GM21786 (cell line): ENCODE data around the gene CLIC3.

Experiments used
- ATAC-seq: cut with Tn5 transposase; IDR thresholded peaks from one replicate; pipeline ENCODE4 v1.9.1; 2021; ENCODE audit not compliant: unreplicated experiment

Gene CLIC3

DNA sequence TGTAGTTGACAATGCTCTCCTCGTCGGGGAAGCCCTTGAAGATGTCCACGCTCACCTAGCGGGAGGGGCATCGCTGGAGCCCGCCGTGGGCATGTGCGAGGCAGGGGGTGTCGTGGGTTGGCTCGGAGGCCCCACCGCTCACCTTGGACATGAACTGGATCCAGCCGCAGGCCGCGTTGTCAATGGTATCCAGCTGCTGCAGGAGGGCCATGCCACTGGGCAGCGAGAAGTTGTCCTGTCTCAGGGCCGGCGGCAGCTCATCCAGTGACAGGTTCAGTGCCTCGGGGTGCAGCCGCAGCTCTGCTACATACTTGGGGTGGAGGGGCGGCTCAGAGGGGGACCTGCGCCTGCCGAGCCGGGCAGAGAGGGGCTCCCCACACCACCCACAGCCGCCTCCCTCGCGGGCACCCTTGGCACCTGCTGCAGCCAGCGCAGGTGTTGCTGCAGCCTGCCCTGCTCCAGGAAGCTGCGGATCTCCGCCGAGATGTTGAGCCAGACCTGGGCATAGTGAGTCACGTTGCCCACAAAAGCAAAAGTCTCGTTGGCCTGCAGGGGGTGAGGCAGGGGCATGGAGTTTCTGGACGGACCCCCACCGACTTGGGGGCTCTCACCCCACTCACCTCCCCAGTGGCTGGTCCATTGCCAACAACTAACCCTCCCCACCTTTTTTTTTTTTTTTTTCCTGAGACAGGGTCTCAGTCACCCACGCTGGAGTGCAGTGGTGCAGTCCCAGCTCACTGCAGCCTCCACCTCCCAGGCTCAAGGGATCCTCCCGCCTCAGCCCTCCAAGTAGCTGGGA lies 22.6 kb upstream of the CLIC3 start:
- ATAC-seq, result no peak

GRCh38 chr9:137017791-137018497 lies 21.6 kb upstream of the CLIC3 start:
- no peak for ATAC-seq

GRCh38 chr9:137017071-137017470 lies 20.7 kb upstream of the CLIC3 start:
- no peak for ATAC-seq

DNA sequence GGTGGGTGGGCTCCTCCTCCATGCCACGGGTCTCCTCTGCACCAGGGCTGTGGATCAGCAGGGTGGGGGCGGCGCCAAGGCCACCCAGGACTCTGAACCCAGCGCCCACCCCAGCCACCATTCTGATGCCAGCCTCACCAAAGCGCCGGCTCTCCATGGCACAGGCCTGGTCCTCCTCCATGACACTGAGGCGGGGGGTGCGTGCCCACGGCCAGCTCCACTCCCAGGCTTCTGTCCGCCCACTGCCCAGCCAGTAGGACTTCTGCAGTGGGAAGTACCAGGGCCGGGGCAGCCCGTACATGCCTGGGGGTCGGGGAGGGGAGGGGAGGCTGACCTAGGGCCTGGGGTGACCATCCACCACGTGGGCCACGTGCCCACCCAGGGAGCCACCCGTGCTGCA lies 20.1 kb upstream of the CLIC3 start:
- no peak for ATAC-seq

DNA sequence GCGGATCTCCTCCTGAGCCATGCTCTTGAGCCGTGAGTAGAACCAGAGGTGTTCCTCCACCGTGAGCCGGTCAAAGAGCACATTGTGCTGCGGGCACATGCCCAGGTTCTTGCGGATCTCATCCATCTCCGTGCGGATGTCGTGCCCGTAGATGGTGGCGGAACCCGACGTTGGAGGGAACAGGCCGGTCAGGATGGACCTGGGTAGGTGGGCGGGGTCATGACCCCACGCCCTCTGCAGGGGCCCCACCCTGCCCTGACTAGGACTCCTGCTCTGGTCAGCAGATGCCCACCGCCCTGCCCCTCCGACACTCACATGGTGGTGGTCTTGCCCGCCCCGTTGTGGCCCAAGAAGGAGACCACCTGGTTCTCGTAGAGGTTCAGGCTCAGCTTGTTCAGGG lies 19.6 kb upstream of the CLIC3 start:
- no peak for ATAC-seq

GRCh38 chr9:137015540-137015930 lies 19.2 kb upstream of the CLIC3 start:
- ATAC-seq, result no peak

DNA sequence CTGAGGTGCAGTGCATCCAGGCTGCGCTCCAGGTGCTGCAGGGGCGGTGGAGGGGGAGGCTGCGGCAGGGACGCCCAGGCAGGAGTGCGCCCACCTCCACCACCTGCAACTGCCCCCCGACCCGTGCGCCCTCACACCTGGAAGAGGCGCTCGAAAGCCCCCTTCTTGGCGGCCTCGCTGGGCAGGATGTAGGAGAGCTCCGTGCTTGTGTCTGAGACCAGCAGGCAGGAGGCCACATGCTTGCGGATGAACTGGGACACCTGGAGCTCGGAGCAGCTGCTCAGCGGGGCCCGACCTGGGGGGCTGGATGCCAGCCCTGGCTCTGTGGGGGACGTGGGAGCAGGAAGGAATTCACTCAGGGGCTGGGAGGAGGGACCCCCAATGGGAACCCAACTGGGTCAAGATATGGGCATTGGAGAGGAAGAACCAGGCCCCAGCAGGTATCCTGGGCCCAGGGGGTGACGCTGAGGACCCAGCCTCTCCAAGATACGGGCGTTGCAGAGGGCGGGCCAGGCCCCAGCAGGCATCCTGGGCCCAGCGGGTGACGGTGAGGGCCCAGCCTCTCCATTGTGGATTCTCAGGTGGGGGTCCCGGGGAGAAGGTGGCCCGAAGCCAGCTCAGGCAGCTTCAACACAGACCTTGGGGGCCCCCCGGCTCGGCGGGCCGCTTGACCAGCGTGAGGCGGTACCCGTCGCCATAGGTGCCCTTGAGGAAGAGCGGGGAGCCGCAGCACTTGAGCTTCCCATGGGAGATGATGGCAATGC lies 18.6 kb upstream of the CLIC3 start:
- no peak for ATAC-seq

GRCh38 chr9:137014166-137014565 lies 17.8 kb upstream of the CLIC3 start:
- ATAC-seq, result no peak

GRCh38 chr9:137013571-137013940 lies 17.2 kb upstream of the CLIC3 start:
- no peak for ATAC-seq

GRCh38 chr9:137012694-137013570 lies 16.6 kb upstream of the CLIC3 start:
- ATAC-seq, result no peak

GRCh38 chr9:137011907-137012675 lies 15.7 kb upstream of the CLIC3 start:
- ATAC-seq, result no peak

DNA sequence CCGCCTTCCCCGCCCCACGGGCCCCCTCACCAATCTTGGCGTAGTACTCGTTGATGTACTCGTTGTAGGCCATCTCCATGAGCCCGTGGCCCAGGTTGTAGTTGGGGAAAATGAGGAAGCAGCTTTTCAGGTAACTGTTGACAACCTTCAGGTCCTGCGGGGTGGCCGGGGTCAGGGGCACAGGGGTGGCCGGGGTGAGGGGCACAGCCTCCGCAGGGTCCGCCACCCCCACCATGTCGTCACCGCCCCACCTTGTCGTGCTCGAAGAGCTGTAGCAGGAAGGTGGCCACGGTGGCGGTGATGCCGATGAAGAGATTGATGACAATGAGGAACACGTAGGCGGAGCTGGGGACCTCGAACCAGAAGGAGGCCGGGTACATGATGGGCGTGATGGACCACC lies 14.8 kb upstream of the CLIC3 start:
- no peak for ATAC-seq

DNA sequence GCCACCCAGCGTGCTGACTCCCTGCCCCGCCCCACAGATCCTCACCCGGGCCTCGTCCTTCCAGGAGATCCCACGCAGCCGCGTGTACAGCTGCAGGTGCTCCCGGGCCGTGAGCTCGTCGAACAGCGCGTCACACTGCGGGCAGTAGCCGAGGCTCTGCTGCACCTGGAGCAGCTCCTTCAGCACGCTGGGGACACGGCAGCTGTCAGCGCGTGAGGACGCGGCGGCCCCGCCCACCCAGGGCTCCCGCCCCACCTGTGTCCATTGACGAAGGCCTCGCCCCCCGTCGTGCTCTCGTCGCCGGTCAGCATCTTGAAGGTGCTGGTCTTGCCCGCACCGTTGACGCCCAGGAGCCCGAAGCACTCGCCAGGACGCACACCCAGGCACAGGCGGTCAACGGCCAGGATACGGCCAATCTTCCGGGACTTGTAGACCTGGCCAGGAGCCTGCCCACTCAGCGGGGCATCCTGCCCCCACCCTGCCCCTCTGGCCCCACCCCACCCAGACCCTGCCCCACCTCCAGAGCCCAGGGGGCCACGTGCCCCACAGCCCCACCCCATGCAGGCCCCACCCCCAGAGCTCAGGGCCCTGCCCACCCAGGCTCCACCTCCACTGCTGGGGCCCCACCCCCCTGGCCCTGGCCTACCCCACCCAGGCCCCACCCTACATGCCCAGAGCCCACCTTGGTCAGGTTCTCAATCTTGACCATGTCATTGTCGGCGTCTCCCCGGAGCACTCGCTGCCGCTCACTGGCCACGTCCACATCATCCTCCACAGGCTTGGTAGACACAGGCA lies 13.8 kb upstream of the CLIC3 start:
- ATAC-seq, result no peak

DNA sequence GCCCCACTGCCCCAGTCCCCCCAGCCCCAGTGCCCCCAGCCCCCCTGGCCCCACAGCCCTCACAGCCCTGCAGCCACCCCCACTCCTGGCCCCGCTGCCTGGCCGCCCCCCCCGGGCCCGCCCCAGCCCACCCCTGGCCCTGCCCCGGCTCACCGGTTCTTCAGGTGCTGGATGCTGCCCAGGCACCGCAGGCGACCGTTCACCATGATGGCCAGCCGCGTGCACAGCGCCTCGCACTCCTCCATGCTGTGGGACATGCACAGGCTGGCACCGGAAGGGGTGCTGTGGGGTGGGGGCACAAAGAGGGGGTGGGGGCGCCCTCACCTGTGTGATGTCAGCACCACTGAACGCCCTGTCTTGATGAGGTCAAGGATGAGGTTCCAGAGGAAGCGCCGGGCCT lies 12.8 kb upstream of the CLIC3 start:
- no peak for ATAC-seq

GRCh38 chr9:137008312-137008711 lies 11.9 kb upstream of the CLIC3 start:
- ATAC-seq, result no peak

- ATAC-seq, result no peak
Measured at GRCh38 chr9:137007816-137008270, 11.5 kb upstream of the CLIC3 start.

DNA sequence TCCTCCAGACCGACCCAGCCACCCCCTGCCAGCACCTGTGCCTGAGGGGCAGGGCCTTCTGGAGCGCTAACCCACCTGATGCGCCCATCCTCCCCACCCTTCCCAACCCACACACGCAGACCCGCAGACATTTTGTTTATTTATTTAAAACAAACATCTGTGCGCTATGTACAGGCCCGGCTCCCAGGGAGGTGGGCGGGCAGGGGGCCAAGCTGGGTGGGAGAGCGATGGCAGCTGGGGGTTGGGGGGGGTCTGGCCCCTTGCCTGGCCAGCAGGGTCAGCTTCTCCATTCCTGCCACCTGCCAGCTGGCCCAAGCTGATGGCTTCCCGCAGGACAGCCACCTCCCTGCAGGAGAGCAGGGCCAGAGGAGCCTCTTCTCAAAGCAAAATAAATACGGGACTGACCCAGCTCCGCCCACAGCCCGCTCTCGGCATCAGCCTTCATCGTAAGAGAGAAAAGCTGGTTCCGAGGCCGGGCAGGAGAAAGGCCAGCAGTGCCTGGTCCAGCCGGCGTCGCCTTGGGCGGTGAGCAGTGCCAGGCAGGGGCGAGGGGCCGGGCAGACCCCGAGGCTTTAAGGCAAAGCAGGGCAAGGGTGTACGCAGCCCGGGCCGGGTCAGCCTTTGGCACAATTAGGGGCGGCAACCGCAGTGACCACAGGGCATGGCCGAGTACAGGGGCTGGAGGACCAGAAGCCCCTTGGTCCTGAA lies 10.9 kb upstream of the CLIC3 start:
- no peak for ATAC-seq

- ATAC-seq, result no peak
Measured at GRCh38 chr9:137006116-137007003, 10.0 kb upstream of the CLIC3 start.
